GM12864 (cell line): ENCODE measurements around the gene SEMA6A.

ENCODE experiments used
- DNase-seq: peaks from one replicate; pipeline ENCODE4 v3.0.0-alpha.2; 2011; ENCODE audit warnings: low read depth
- H3K4me3 ChIP-seq: 2 replicates; pipeline ENCODE4 v1.5.1; 2011; ENCODE audit warnings: mild to moderate bottlenecking, low read depth, low read length, control low read depth
- CTCF ChIP-seq: IDR thresholded peaks from 2 replicates; pipeline ENCODE4 v1.5.1; 2011; ENCODE audit warnings: low read depth, mild to moderate bottlenecking, moderate library complexity, low read length, control low read depth, inconsistent platforms; ENCODE audit errors: missing control alignments

SEMA6A gene

GRCh38 chr5:116514421-116514970, 60.1 kb downstream of the SEMA6A start:
- TF ChIP-seq CTCF = no peak
- DNase-seq = no peak
- H3K4me3 ChIP-seq = no peak overlapping the region

GRCh38 chr5:116510517-116510916, 64.1 kb downstream of the SEMA6A start:
- no peak for DNase-seq
- no peak for TF ChIP-seq CTCF
- no peak overlapping the region for H3K4me3 ChIP-seq

DNA sequence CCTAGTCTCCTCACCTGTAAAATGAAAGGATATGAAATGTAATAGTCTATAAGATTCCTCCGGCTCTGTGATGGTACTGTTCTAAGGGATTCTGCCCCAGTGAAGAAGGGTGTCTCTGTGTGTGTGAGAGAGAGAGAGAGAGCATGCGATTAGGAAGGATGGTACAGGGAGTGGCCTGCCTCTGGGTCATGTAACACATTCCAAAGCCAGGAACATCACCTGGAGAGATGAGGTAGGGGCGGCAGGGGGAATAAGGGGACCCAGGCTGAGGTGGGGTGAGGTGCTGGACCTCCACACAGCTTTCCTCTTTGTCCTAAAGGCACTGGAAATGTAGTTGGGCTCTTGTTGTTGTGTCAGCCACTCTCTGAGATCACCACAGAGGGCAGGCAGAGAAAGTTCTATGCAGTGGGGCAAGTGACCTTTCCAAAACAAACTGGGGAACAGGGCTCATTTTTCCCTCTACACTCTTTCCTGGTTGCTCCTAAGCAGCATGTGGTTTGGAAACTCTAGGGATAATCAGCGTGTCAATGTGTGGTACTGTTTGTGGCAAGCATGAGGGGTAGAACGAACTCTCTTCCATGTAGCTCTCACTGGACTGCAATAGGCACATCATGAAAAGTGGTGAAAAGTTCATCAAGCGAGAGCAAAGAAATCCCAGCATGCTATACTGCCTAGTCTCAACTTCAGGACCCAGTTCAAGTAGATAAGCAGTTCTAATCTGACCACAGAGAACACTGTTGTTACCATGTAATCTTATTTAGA, 65.0 kb downstream of the SEMA6A start:
- no peak overlapping the region for H3K4me3 ChIP-seq
- DNase-seq = no peak
- TF ChIP-seq CTCF = no peak

DNA sequence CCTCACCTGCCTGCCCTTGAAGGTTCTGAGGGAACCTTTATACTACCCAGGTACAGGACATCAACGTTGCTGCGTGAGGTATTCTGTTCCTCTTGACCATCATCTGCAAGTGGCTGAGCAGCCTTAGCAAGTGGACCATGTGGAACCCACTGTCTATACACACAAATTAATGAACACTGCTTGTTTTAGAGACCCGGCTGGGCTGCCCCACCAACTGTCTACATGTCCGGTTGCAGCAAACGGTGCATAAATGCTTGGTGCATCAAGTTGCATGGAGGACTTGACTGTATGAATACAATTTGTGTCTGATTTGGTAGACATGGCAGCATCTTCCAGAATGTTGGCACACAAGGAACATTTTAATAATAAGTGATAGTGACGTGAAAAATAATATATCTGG, 65.8 kb downstream of the SEMA6A start:
- no peak for DNase-seq
- no peak for TF ChIP-seq CTCF
- no peak overlapping the region for H3K4me3 ChIP-seq

DNA sequence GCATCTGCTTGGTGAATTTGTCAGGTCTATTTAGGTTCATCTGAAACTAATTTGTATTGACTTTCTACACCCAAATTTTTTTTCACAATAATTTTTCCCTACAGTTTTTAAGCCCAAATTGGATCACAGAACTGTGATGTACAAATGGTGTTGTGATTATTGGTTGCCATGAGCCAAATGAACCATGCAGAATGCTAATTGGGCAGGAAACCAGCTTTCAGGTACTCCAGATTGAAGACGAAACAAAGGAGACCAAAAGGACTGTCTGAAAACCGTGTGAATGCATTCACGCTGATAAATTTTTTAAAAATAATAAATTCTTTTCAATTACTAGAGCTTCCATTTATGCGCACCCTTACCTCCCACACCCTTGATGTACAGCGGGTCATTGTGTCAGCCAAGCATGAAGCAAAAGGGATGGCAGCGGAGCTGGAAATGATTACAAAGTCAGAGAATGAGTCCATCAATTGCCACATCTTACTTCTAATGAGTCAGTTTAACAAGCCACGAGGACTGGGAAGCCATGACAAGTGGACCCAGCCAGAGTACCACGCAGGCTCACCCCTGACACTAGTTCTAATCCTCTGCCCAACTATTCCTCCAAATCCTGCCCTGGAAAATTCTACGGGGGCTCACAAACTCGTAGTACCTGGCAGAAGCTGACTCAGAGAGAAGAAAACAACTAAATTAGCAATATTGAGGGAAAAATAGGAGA, 66.5 kb downstream of the SEMA6A start:
- no peak for DNase-seq
- TF ChIP-seq CTCF = no peak
- H3K4me3 ChIP-seq = no peak overlapping the region

DNA sequence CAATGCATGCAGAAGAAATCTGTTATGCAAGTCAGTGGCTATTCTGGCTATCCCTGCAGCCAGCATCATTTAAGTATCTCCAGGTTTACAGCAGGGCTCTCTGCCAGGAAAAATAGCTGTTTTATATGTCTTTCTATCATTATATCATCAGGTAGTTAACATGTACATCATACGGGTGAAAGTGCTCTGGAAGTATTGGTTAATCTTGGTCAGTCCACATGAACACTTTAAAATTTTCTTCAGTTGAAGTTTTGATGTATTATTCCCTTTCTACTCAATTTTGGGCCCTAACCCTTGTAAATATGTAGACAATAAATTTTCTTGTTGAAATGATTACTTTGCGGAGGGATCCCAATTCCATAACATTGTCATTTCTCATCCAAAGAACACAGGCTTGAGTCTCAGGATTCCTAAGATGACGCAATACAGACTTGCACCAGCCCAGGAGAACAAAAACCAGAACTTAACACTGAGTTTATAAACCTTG, 67.5 kb downstream of the SEMA6A start:
- DNase-seq = no peak
- no peak overlapping the region for H3K4me3 ChIP-seq
- no peak for TF ChIP-seq CTCF
